ENCODE results near the gene SOX6.

The SOX6 gene

DNA sequence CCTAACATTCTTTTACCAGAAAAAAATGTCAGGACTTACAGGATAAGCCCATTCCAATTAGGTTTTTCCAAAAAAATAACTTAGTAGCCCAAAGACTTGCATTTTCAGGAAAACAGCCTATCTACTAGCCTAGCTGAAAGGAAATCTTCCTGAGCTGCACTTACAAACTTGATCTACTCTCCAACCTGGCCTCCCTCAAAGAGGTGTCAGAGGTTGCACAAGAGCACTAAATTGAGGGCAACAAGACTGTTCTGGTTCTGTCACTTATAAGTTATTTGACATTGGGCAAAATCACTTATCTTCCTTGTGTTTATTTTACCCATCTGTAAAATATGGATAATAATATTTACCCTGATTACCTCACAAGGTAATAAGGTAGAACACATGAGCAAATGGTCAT lies 7.9 kb upstream of the SOX6 start:
- H3K4me3 ChIP-seq (ENCODE audit: low read depth, low read length), result no peak overlapping the region
- TF ChIP-seq, protein P1, sequence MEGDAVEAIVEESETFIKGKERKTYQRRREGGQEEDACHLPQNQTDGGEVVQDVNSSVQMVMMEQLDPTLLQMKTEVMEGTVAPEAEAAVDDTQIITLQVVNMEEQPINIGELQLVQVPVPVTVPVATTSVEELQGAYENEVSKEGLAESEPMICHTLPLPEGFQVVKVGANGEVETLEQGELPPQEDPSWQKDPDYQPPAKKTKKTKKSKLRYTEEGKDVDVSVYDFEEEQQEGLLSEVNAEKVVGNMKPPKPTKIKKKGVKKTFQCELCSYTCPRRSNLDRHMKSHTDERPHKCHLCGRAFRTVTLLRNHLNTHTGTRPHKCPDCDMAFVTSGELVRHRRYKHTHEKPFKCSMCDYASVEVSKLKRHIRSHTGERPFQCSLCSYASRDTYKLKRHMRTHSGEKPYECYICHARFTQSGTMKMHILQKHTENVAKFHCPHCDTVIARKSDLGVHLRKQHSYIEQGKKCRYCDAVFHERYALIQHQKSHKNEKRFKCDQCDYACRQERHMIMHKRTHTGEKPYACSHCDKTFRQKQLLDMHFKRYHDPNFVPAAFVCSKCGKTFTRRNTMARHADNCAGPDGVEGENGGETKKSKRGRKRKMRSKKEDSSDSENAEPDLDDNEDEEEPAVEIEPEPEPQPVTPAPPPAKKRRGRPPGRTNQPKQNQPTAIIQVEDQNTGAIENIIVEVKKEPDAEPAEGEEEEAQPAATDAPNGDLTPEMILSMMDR (IDR thresholded peaks at IDR 0.05; ENCODE audit: low read depth, low read length), result no peak

- H3K4me3 ChIP-seq (ENCODE audit: low read depth, low read length), result no peak overlapping the region
- TF ChIP-seq, protein P1 (IDR thresholded peaks at IDR 0.05; ENCODE audit: low read depth, low read length), result no peak
Measured at GRCh38 chr11:16363706-16364105, 7.4 kb upstream of the SOX6 start.

DNA sequence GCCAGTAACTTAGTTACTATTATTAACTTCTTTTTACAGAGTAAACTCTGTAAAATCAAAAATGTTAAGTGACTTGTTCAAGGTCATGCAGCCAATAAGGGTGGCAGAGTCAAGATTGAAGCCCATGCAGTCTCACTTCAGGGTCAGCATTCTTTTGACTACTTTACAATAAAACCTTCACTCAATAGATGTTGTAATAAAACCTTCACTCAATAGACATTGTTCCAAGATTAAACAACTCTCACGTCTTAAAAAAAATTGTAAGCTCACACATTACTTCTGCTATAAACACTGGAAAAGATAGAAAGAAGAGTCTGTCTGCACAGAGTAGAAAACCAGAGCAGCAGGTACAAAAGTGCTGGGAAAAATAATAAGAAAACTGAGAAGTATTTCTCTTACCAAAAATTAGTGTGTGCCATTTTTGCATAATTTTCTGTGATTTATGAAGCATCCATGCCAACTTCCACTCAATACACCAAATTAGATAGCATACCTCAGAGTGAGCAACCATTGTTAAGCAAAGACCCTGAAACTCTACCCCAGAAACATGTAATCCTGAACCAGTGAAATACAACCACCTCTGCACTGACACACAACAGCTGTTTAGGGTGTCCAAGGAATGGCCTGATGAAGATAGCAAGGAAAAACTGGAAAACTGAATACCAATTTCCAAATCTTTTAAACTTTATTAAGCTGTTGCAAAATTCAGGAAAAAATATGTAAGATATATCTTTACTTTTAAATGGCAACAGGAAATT lies 4.9 kb upstream of the SOX6 start:
- H3K4me3 ChIP-seq (ENCODE audit: low read depth, low read length), result no peak overlapping the region
- TF ChIP-seq, protein P1 (IDR thresholded peaks at IDR 0.05; ENCODE audit: low read depth, low read length), result no peak

GRCh38 chr11:16359369-16359768 lies 3.0 kb upstream of the SOX6 start:
- H3K4me3 ChIP-seq (ENCODE audit: low read depth, low read length), result no peak overlapping the region
- TF ChIP-seq, protein P1 (IDR thresholded peaks at IDR 0.05; ENCODE audit: low read depth, low read length), result no peak

GRCh38 chr11:16358726-16359125 lies 2.4 kb upstream of the SOX6 start:
- TF ChIP-seq, protein P1 (IDR thresholded peaks at IDR 0.05; ENCODE audit: low read depth, low read length), result no peak
- no peak overlapping the region for H3K4me3 ChIP-seq (ENCODE audit: low read depth, low read length)

GRCh38 chr11:16357775-16358174 lies 1.4 kb upstream of the SOX6 start:
- H3K4me3 ChIP-seq (ENCODE audit: low read depth, low read length), result no peak overlapping the region
- TF ChIP-seq, protein P1 (IDR thresholded peaks at IDR 0.05; ENCODE audit: low read depth, low read length), result no peak

DNA sequence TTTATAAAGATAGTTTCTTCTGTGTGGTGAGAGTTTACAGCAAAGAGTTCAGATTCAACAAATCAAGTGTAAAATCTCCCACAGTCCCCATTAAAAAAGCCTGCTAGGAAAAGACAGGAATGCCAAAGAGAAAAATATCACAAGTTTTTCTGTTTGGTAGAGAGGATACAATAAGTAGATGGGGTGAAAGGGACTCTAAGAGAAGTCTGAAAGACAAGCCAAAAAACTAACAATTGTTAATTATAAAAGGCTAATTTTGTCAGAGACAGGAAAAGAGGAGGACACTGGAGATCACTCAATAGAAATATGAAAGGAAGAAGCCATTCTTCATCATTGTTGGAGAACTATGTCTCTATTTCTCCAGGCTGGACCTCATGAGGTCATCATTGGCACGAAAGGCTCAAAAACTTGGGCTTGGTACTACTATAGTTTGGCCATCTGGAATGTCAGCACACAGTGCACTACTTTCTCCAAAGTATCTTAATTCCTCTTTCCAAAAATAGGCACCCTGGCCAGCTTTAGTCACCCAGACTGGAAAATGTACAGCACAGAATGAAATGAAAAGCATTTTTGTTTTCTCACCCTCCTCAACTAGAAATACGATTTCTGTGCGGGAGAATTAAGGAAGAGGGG lies 531 bp upstream of the SOX6 start:
- H3K4me3 ChIP-seq (ENCODE audit: low read depth, low read length), result no peak overlapping the region
- TF ChIP-seq, protein P1 (IDR thresholded peaks at IDR 0.05; ENCODE audit: low read depth, low read length), result no peak

All from WI38 (cell line).